H1 (cell line): ENCODE measurements around the gene SLC25A21. TPM values are rescaled to one million over a fixed set of nuclear protein-coding genes. Genes with fewer than 3 reads are reported as not detected.

ENCODE experiments used
- CTCF ChIA-PET: fragments of 300-600 bp; sonication (Branson Sonifier 250); formaldehyde crosslinking; loops from one replicate; lab custom pipeline; 2021; ENCODE audit not compliant: partially characterized antibody; lab: Charles Lee
- POLR2A ChIA-PET: fragments of 300-600 bp; sonication (Branson Sonifier 250); formaldehyde crosslinking; loops from one replicate; lab custom pipeline; 2021; ENCODE audit warnings: inconsistent platforms; ENCODE audit not compliant: partially characterized antibody; lab: Charles Lee
- DNase-seq, 2 experiments: peaks; one replicate each; pipeline versions ENCODE4 v3.0.0 to v3.0.0-alpha.2; 2010 to 2022; ENCODE audit warnings: low spot score in 2 of 2, low read depth in 1 of 2, mixed read lengths in 1 of 2
- FAIRE-seq: peaks from 2 replicates; lab custom pipeline; 2011; peaks lifted over from hg19 to GRCh38; lab: Jason Lieb, UNC
- H2AFZ ChIP-seq: 2 replicates; pipeline ENCODE4 v1.8.1; 2012; ENCODE audit warnings: low read length, inconsistent platforms
- H2AK5ac ChIP-seq: 2 replicates; pipeline ENCODE4 v1.6.1; 2013; ENCODE audit warnings: low read depth, low read length
- H2BK120ac ChIP-seq: replicated peaks from 2 replicates; pipeline ENCODE3; 2013; ENCODE audit warnings: low read depth, low read length, inconsistent platforms
- H2BK12ac ChIP-seq: 2 replicates; pipeline ENCODE4 v1.6.1; 2013; ENCODE audit warnings: low read depth, low read length
- H2BK15ac ChIP-seq: 2 replicates; pipeline ENCODE4 v1.6.1; 2013; ENCODE audit warnings: low read length
- H2BK20ac ChIP-seq: 2 replicates; pipeline ENCODE4 v1.6.1; 2013; ENCODE audit warnings: low read length
- H2BK5ac ChIP-seq: 2 replicates; pipeline ENCODE4 v1.6.1; 2013; ENCODE audit warnings: low read depth, low read length
- H3K14ac ChIP-seq: 2 replicates; pipeline ENCODE4 v1.6.1; 2013; ENCODE audit warnings: inconsistent platforms; ENCODE audit not compliant: insufficient read length
- H3K18ac ChIP-seq: 2 replicates; pipeline ENCODE4 v1.6.1; 2013; ENCODE audit warnings: low read length; ENCODE audit errors: extremely low read depth
- H3K23ac ChIP-seq: 2 replicates; pipeline ENCODE4 v1.6.1; 2013; ENCODE audit warnings: inconsistent platforms; ENCODE audit not compliant: insufficient read length
- H3K23me2 ChIP-seq: 2 replicates; pipeline ENCODE4 v1.6.1; 2013; ENCODE audit warnings: low read depth, low read length
- H3K27ac ChIP-seq: 2 replicates; pipeline ENCODE4 v1.6.1; 2011; ENCODE audit warnings: low read depth, low read length, inconsistent platforms
- H3K27me3 ChIP-seq, 4 experiments: replicated peaks in 1 of 4; 1 replicate in 1 of 4; 2 replicates in 3 of 4; pipeline versions ENCODE4 v1.6.1 to v1.8.1; 2011 to 2013; ENCODE audit warnings: low read length in 3 of 4, mild to moderate bottlenecking in 3 of 4, inconsistent platforms in 2 of 4, mixed read lengths in 2 of 4, moderate library complexity in 1 of 4; ENCODE audit not compliant: control insufficient read depth in 3 of 4, insufficient read depth in 3 of 4; ENCODE audit errors: extremely low read depth in 1 of 4
- H3K36me3 ChIP-seq, 4 experiments: 2 replicates each; pipeline versions ENCODE4 v1.6.1 to v1.8.1; 2011 to 2013; ENCODE audit warnings: mild to moderate bottlenecking in 4 of 4, low read length in 3 of 4, moderate library complexity in 2 of 4, control low read depth in 1 of 4, inconsistent platforms in 1 of 4; ENCODE audit not compliant: insufficient read depth in 4 of 4, control insufficient read depth in 2 of 4
- H3K4ac ChIP-seq: replicated peaks from 2 replicates; pipeline ENCODE3; 2013; ENCODE audit warnings: low read length, low read depth, mixed read lengths, inconsistent platforms; ENCODE audit not compliant: insufficient read length
- H3K4me1 ChIP-seq, 4 experiments: replicated peaks in 1 of 4; 1 replicate in 1 of 4; 2 replicates in 3 of 4; pipeline versions ENCODE4 v1.6.1 to v1.8.1; 2011 to 2013; ENCODE audit warnings: low read length in 3 of 4, inconsistent platforms in 2 of 4, mixed read lengths in 1 of 4; ENCODE audit not compliant: insufficient read depth in 4 of 4, control insufficient read depth in 3 of 4
- H3K4me2 ChIP-seq, 2 experiments: 2 replicates each; pipeline versions ENCODE4 v1.6.1 to v1.8.1; 2011 to 2013; ENCODE audit warnings: low read depth in 2 of 2, low read length in 2 of 2, control low read depth in 1 of 2, inconsistent platforms in 1 of 2, mild to moderate bottlenecking in 1 of 2; ENCODE audit not compliant: insufficient read depth in 1 of 2
- H3K4me3 ChIP-seq, 4 experiments: fragments of 200-600, 300-600 bp in 1 of 4; sonication (generic), shearing (Covaris generic), sonication (Bioruptor Twin) in 1 of 4; 2 replicates each; pipeline versions ENCODE4 v1.5.1 to v1.8.1; 2011 to 2016; ENCODE audit warnings: low read length in 4 of 4, low read depth in 3 of 4, control low read depth in 2 of 4, inconsistent platforms in 2 of 4, mild to moderate bottlenecking in 2 of 4, mixed read lengths in 1 of 4, moderate library complexity in 1 of 4; ENCODE audit not compliant: insufficient read depth in 2 of 4; ENCODE audit errors: extremely low read depth in 1 of 4
- H3K56ac ChIP-seq: replicated peaks from 2 replicates; pipeline ENCODE3; 2013; ENCODE audit warnings: low read depth, mild to moderate bottlenecking, mixed read lengths, low read length, inconsistent platforms; ENCODE audit not compliant: insufficient read length
- H3K79me1 ChIP-seq: 2 replicates; pipeline ENCODE4 v1.6.1; 2013; ENCODE audit warnings: low read depth, low read length, control low read depth
- H3K79me2 ChIP-seq, 2 experiments: 2 replicates each; pipeline versions ENCODE4 v1.6.1 to v1.8.1; 2012 to 2013; ENCODE audit warnings: low read length in 2 of 2, mild to moderate bottlenecking in 2 of 2, inconsistent platforms in 1 of 2; ENCODE audit not compliant: insufficient read depth in 2 of 2, control insufficient read depth in 1 of 2
- H3K9ac ChIP-seq, 4 experiments: replicated peaks in 1 of 4; 1 replicate in 1 of 4; 2 replicates in 3 of 4; pipeline versions ENCODE4 v1.6.1 to v1.8.1; 2011 to 2013; ENCODE audit warnings: low read depth in 3 of 4, low read length in 3 of 4, control low read depth in 2 of 4, mild to moderate bottlenecking in 2 of 4, moderate library complexity in 2 of 4, inconsistent platforms in 1 of 4; ENCODE audit errors: extremely low read depth in 1 of 4
- H3K9me3 ChIP-seq, 2 experiments: 2 replicates each; pipeline versions ENCODE4 v1.6.1 to v1.8.1; 2012 to 2013; ENCODE audit warnings: mild to moderate bottlenecking in 2 of 2, moderate library complexity in 2 of 2, control low read depth in 1 of 2, inconsistent platforms in 1 of 2, low read depth in 1 of 2, low read length in 1 of 2, mixed read lengths in 1 of 2; ENCODE audit not compliant: insufficient read depth in 2 of 2
- H4K20me1 ChIP-seq, 2 experiments: replicated peaks in 1 of 2; 2 replicates each; pipeline versions ENCODE3 to v1.8.1; 2011 to 2013; ENCODE audit warnings: inconsistent platforms in 2 of 2, low read length in 2 of 2, mild to moderate bottlenecking in 1 of 2; ENCODE audit not compliant: insufficient read depth in 2 of 2, control insufficient read depth in 1 of 2
- H4K5ac ChIP-seq: 2 replicates; pipeline ENCODE4 v1.6.1; 2013; ENCODE audit warnings: low read length, low read depth, mixed read lengths, inconsistent platforms; ENCODE audit not compliant: insufficient read length
- H4K8ac ChIP-seq: 2 replicates; pipeline ENCODE4 v1.8.0; 2013; ENCODE audit warnings: mild to moderate bottlenecking, moderate library complexity, low read length, inconsistent platforms; ENCODE audit not compliant: insufficient read depth; ENCODE audit errors: extremely low read depth
- H4K91ac ChIP-seq: replicated peaks from 2 replicates; pipeline ENCODE3; 2013; ENCODE audit warnings: low read length, mixed read lengths, inconsistent platforms; ENCODE audit not compliant: insufficient read length
- BRCA1 ChIP-seq: IDR thresholded peaks from 2 replicates; pipeline ENCODE4 v1.6.1; 2012; ENCODE audit warnings: low read depth, low read length, improper control_type of control experiment
- CBX8 ChIP-seq: fragments of 300-800, 300-1000 bp; sonication (generic); IDR thresholded peaks from 2 replicates; pipeline ENCODE4 v1.7.1; 2016; ENCODE audit warnings: low read depth, low read length, borderline replicate concordance
- EZH2 ChIP-seq: fragments of 200-600 bp; sonication (generic); IDR thresholded peaks from 2 replicates; pipeline ENCODE4 v1.7.1; 2012; ENCODE audit warnings: low read depth, mild to moderate bottlenecking, moderate library complexity, low read length, inconsistent platforms; ENCODE audit not compliant: severe bottlenecking
- GABPA ChIP-seq: IDR thresholded peaks from 2 replicates; pipeline ENCODE4 v1.6.1; 2011; ENCODE audit warnings: mild to moderate bottlenecking, low read length, moderate library complexity, borderline replicate concordance; ENCODE audit not compliant: insufficient read depth
- RNF2 ChIP-seq: fragments of 200-900, 300-1000 bp; sonication (generic); IDR thresholded peaks from 2 replicates; pipeline ENCODE4 v1.7.1; 2016; ENCODE audit warnings: borderline replicate concordance, low read depth, mild to moderate bottlenecking, antibody characterized with exemption, low read length; ENCODE audit not compliant: poor library complexity, severe bottlenecking; ENCODE audit errors: missing control alignments
- TBP ChIP-seq: IDR thresholded peaks from 2 replicates; pipeline ENCODE4 v1.6.1; 2011; ENCODE audit warnings: low read depth, low read length, improper control_type of control experiment
- TCF12 ChIP-seq: IDR thresholded peaks from 2 replicates; pipeline ENCODE4 v1.6.1; 2011; ENCODE audit warnings: low read depth, mild to moderate bottlenecking, low read length
- TEAD4 ChIP-seq: IDR thresholded peaks from 2 replicates; pipeline ENCODE4 v1.6.1; 2012; ENCODE audit warnings: low read depth, low read length, inconsistent platforms, mixed read lengths
- WGBS, 2 experiments: shearing (Covaris generic) in 1 of 2; methylation state at CpG; one replicate each; pipeline versions ENCODE4 v1.1.6 to v1.1.7; 2013 to 2015; ENCODE audit warnings: low lambda C conversion rate in 2 of 2, mixed read lengths in 2 of 2, inconsistent platforms in 1 of 2, low coverage in 1 of 2, missing lambda C conversion rate in 1 of 2; ENCODE audit not compliant: insufficient replicate concordance in 2 of 2, insufficient coverage in 1 of 2, insufficient read length in 1 of 2; ENCODE audit errors: extremely low coverage in 1 of 2, missing lambda C conversion rate in 1 of 2; 5-methylcytosine and 5-hydroxymethylcytosine counted together
- polyA plus RNA-seq, 7 experiments: library from polyadenylated mRNA; depleted of rRNA in 3 of 7; stranded (reverse) in 5 of 7; unstranded in 2 of 7; fragments of >200 nt in 5 of 7; fragments of 200-250 nt in 2 of 7; gene quantifications; 1 replicate in 5 of 7; 2 replicates in 1 of 7; 4 replicates in 1 of 7; pipeline versions ENCODE4 v1.2.1 to v1.2.3, GENCODE V29; 2011 to 2013; ENCODE audit warnings: missing spikeins in 2 of 7, mixed read lengths in 2 of 7
- total RNA-seq: library from RNA; stranded (reverse); fragmentation: NEBNext Ultra II Directional; extraction: Animal tissue kit (Norgen Biotek cat#: 25700); gene quantifications from 2 replicates; pipeline ENCODE4 v1.2.1, GENCODE V29; 2021

The SLC25A21 gene
- total and polyA plus RNA-seq, 2 of the 8 experiments (the other 6 are each of a cell fraction or from before 2014, with no cell fraction given): 6.9 to 15.7 TPM

DNA sequence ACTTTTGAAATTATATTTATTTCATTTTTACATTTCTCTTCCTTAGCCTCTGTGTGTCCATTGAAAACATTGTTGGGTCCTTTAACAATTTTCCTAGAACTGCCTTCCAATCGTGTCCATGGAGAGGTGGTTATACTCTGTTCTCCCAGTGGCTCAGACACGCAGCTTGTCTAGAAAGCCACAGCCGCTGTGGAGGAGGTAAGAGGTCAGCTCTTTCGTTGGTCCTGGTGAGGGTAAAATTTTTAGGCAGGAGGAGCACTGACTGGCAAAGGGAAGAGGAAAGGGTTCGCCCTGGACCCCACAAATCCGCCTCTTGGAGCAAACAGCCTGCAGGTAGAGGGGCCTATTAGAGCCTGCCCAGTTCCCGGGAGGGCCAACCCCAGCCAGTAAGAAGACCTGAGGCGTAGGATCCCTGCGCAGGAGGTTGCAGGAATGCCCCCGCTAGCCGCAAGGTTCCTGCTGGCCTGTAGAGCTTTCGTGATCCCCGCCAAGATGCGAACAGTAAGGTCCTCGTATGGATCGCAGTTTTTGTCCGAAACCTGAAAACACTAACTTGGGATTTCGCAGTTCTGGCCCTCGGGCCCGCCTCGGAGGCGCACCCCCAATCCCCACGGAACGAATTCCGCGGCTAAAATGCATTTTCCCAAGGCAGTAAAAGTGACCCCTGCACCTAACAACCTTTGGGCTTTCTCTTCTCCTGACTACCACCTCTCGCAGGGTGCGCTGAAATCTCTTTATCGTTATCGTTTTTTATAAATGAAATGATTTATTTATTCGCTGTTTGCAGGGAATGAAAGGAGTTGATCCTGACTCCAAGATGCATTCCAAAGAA lies 518.2 kb downstream of the SLC25A21 start:
- no peaks in the 10 kb centered on the region; a peak in 1 of 8 replicates for H3K36me3 ChIP-seq
- H3K9me3 ChIP-seq: no peaks in the 10 kb centered on the region
- ChIA-PET POLR2A (no interaction called here), CTCF (interaction anchor here (1.1 to 9.9 kb wide), 12 partner anchors 6 to 496 kb away, joined by 3 to 132 read pairs (median 4); no protein-coding TSS in a partner anchor)
- no peak overlapping the region for H3K27ac ChIP-seq
- no peak overlapping the region for H3K9ac ChIP-seq
- FAIRE-seq (no peak), DNase-seq (peak in 1 of 2 experiments; percentile 66)
- H3K27me3 ChIP-seq: peaks cover 93 to 100% (median 98%) of the 10 kb centered on the region in 4 experiments
- no peak overlapping the region for H2BK120ac ChIP-seq
- no peaks in the 10 kb centered on the region for H3K79me1 ChIP-seq
- no peak overlapping the region for H2BK20ac ChIP-seq
- no peak overlapping the region for H3K23ac ChIP-seq
- no peak overlapping the region for H4K91ac ChIP-seq
- no peak overlapping the region for H3K56ac ChIP-seq
- H3K14ac ChIP-seq: no peak overlapping the region
- no peak overlapping the region for H4K5ac ChIP-seq
- WGBS, 2 experiments: 6% methylated on average over 31 of the region's 31 CpGs; no CpG with 5 or more reads in 1 of the 2 experiments
- peaks cover 17 to 41% of the 10 kb centered on the region in 2 experiments for H4K20me1 ChIP-seq
- H3K4me1 ChIP-seq: peaks cover 0 to 21% (median 11%) of the 10 kb centered on the region in 4 experiments; a peak in 5 of 7 replicates
- no peak overlapping the region for H2BK5ac ChIP-seq
- no peaks in the 10 kb centered on the region for H3K79me2 ChIP-seq
- H2BK12ac ChIP-seq: no peak overlapping the region
- H2BK15ac ChIP-seq: no peak overlapping the region
- no peak overlapping the region for H2AK5ac ChIP-seq
- H3K4me2 ChIP-seq: peak overlapping the region; percentile 18 to 35; a peak in 1 of 4 replicates
- peak; percentile 93 for TF ChIP-seq EZH2
- TF ChIP-seq TBP: no peak
- peak; percentile 44; the same call in 1 of the 2 replicates for TF ChIP-seq GABPA
- TF ChIP-seq BRCA1: no peak
- peak; percentile 99 for TF ChIP-seq RNF2
- peak; percentile 41; the same call in 1 of the 2 replicates for TF ChIP-seq TCF12
- peak; percentile 67; the same call in 1 of the 2 replicates for TF ChIP-seq CBX8
- TF ChIP-seq TEAD4: 0 out of 2 replicates have a peak, but pooled peaks have one; percentile 20
- H3K4me3 ChIP-seq: peak overlapping the region in 1 of 4 experiments; percentile 18; a peak in 1 of 8 replicates
- no peak overlapping the region for H4K8ac ChIP-seq
- no peak overlapping the region for H2AFZ ChIP-seq
- no peaks in the 10 kb centered on the region; the same call in 1 of the 2 replicates for H3K23me2 ChIP-seq
- no peak overlapping the region for H3K18ac ChIP-seq
- H3K4ac ChIP-seq: no peak overlapping the region
